Left ventricle myocardium inferior (tissue), 1 donor: ENCODE results near the gene AGAP1. TPM values are rescaled to one million over a fixed set of nuclear protein-coding genes. Genes with fewer than 3 reads are reported as not detected.

Source experiments
- DNase-seq: peaks from one replicate; pipeline ENCODE4 v3.0.0-alpha.2; 2020
- H3K27ac ChIP-seq: fragments of 200-600 bp; replicated peaks from 2 replicates; pipeline ENCODE4 v1.8.0; 2021
- H3K27me3 ChIP-seq: fragments of 200-600 bp; 2 replicates; pipeline ENCODE4 v1.8.0; 2021; ENCODE audit warnings: low read depth
- H3K36me3 ChIP-seq: fragments of 200-600 bp; 2 replicates; pipeline ENCODE4 v1.8.0; 2021
- H3K4me1 ChIP-seq: fragments of 200-600 bp; 2 replicates; pipeline ENCODE4 v1.8.0; 2021
- H3K4me3 ChIP-seq: fragments of 200-600 bp; 2 replicates; pipeline ENCODE4 v1.8.0; 2021; ENCODE audit warnings: mild to moderate bottlenecking, moderate library complexity
- H3K9me3 ChIP-seq: fragments of 200-600 bp; replicated peaks from 2 replicates; pipeline ENCODE4 v1.8.0; 2021
- CTCF ChIP-seq: fragments of 200-600 bp; IDR thresholded peaks from 2 replicates; pipeline ENCODE4 v1.8.0; 2021; ENCODE audit warnings: antibody characterized with exemption, mild to moderate bottlenecking, borderline replicate concordance
- intact Hi-C: fragments of 100-400 bp; cut with micrococcal nuclease; formaldehyde crosslinking; loops from one replicate; pipeline ENCODE4 v1.11.0; 2022
- total RNA-seq: library from RNA; stranded (reverse); fragmentation: NEBNext Ultra II Directional; extraction: Animal tissue kit (Norgen Biotek cat#: 25700); gene quantifications from one replicate; pipeline ENCODE4 v1.2.1, GENCODE V29; 2021
- donor health status: DM: no; HTN: yes; CAD: no; lungs with severe emphysema.

Gene AGAP1
- total RNA-seq, 1 donor from 2014 or later: 18.1 TPM

- Histone ChIP-seq H3K4me3 (no peak overlapping the region), H3K27ac (no peak overlapping the region), H3K9me3 (no peaks in the 10 kb centered on the region), H3K36me3 (peaks cover 10% of the 10 kb centered on the region), H3K4me1 (no peaks in the 10 kb centered on the region), H3K27me3 (no peaks in the 10 kb centered on the region)
- DNase-seq: no peak
- intact Hi-C loops: no loop called here
- TF ChIP-seq CTCF: no peak
These were observed 326.7 kb downstream of the AGAP1 start for GRCh38 chr2:235820571-235820970.

GRCh38 chr2:235824331-235824730 lies 330.5 kb downstream of the AGAP1 start:
- TF ChIP-seq CTCF: no peak
- no peaks in the 10 kb centered on the region for H3K9me3 ChIP-seq
- intact Hi-C loops: no loop called here
- no peak overlapping the region for H3K4me3 ChIP-seq
- H3K27ac ChIP-seq: no peak overlapping the region
- no peak for DNase-seq
- H3K4me1 ChIP-seq: no peaks in the 10 kb centered on the region
- H3K36me3 ChIP-seq: peaks cover 19% of the 10 kb centered on the region
- H3K27me3 ChIP-seq: no peaks in the 10 kb centered on the region

GRCh38 chr2:235825946-235826345 lies 332.1 kb downstream of the AGAP1 start:
- no peak overlapping the region for H3K27ac ChIP-seq
- H3K36me3 ChIP-seq: peaks cover 19% of the 10 kb centered on the region
- no peaks in the 10 kb centered on the region for H3K9me3 ChIP-seq
- no peaks in the 10 kb centered on the region for H3K4me1 ChIP-seq
- no peak for DNase-seq
- no peak for TF ChIP-seq CTCF
- H3K4me3 ChIP-seq: no peak overlapping the region
- intact Hi-C loops: no loop called here
- no peaks in the 10 kb centered on the region for H3K27me3 ChIP-seq

GRCh38 chr2:235826826-235827225 lies 333.0 kb downstream of the AGAP1 start:
- intact Hi-C loops: no loop called here
- no peak for TF ChIP-seq CTCF
- DNase-seq: no peak

GRCh38 chr2:235827585-235827992 lies 333.7 kb downstream of the AGAP1 start:
- H3K4me3 ChIP-seq: no peak overlapping the region
- peaks cover 18% of the 10 kb centered on the region for H3K36me3 ChIP-seq
- no peak for TF ChIP-seq CTCF

More at GRCh38 chr2:235826826-235827225, 333.0 kb downstream of the AGAP1 start:
- H3K27ac ChIP-seq: no peak overlapping the region
- peaks cover 19% of the 10 kb centered on the region for H3K36me3 ChIP-seq
- no peaks in the 10 kb centered on the region for H3K27me3 ChIP-seq
- no peak overlapping the region for H3K4me3 ChIP-seq
- H3K9me3 ChIP-seq: peaks cover 4% of the 10 kb centered on the region
- no peaks in the 10 kb centered on the region for H3K4me1 ChIP-seq

GRCh38 chr2:235829726-235830125 lies 335.9 kb downstream of the AGAP1 start:
- peaks cover 4% of the 10 kb centered on the region for H3K9me3 ChIP-seq
- H3K4me1 ChIP-seq: no peaks in the 10 kb centered on the region
- H3K27ac ChIP-seq: no peak overlapping the region
- no peak overlapping the region for H3K4me3 ChIP-seq
- no peak for DNase-seq
- TF ChIP-seq CTCF: no peak
- H3K36me3 ChIP-seq: peaks cover 15% of the 10 kb centered on the region
- H3K27me3 ChIP-seq: no peaks in the 10 kb centered on the region
- intact Hi-C loops: no loop called here

More at GRCh38 chr2:235827585-235827992, 333.7 kb downstream of the AGAP1 start:
- no peak for DNase-seq
- Histone ChIP-seq H3K27ac (no peak overlapping the region), H3K27me3 (no peaks in the 10 kb centered on the region), H3K4me1 (no peaks in the 10 kb centered on the region), H3K9me3 (peaks cover 4% of the 10 kb centered on the region)
- intact Hi-C loops: no loop called here
